CD4-positive, alpha-beta T cell treated with Interleukin-15 for 1 hour (primary cell): Measurements from ENCODE around the gene PRR36.
A peak's percentile ranks its signal among the peaks of the same experiment; 100 is the strongest.

Experiments used
- DNase-seq: peaks from one replicate; pipeline ENCODE4 v3.0.0-alpha.2; 2020

The PRR36 gene

GRCh38 chr19:7912697-7913564, 38.7 kb upstream of the PRR36 start:
- no peak for DNase-seq

GRCh38 chr19:7912144-7912696, 38.0 kb upstream of the PRR36 start:
- DNase-seq: no peak

- no peak for DNase-seq
These were observed 37.4 kb upstream of the PRR36 start for GRCh38 chr19:7911508-7912143.

GRCh38 chr19:7910321-7911161, 36.4 kb upstream of the PRR36 start:
- no peak for DNase-seq

- DNase-seq: no peak
These were observed 35.4 kb upstream of the PRR36 start for GRCh38 chr19:7909471-7910067.

GRCh38 chr19:7908742-7909461, 34.7 kb upstream of the PRR36 start:
- DNase-seq: no peak

GRCh38 chr19:7908078-7908699, 34.0 kb upstream of the PRR36 start:
- DNase-seq: no peak

- no peak for DNase-seq
These were observed 33.4 kb upstream of the PRR36 start for GRCh38 chr19:7907544-7907943.

GRCh38 chr19:7907122-7907521, 32.9 kb upstream of the PRR36 start:
- DNase-seq: no peak

GRCh38 chr19:7905859-7906258, 31.7 kb upstream of the PRR36 start:
- DNase-seq: no peak

- DNase-seq: no peak
These were observed 31.1 kb upstream of the PRR36 start for GRCh38 chr19:7905268-7905667.

GRCh38 chr19:7904074-7905020, 30.2 kb upstream of the PRR36 start:
- peak; percentile 93 for DNase-seq

GRCh38 chr19:7903244-7904073, 29.3 kb upstream of the PRR36 start, which contains the start of gene MAP2K7:
TSS of gene MAP2K7 (plus strand) at chr19:7903877. CDS start at chr19:7903945, 68 bp downstream.
- DNase-seq: peak; percentile 99

- DNase-seq: no peak
These were observed 28.6 kb upstream of the PRR36 start for GRCh38 chr19:7902796-7903243.

- no peak for DNase-seq
These were observed 27.1 kb upstream of the PRR36 start for GRCh38 chr19:7901337-7901736.

- no peak for DNase-seq
These were observed 26.7 kb upstream of the PRR36 start for GRCh38 chr19:7900931-7901330.

- DNase-seq: no peak
These were observed 26.2 kb upstream of the PRR36 start for GRCh38 chr19:7900401-7900870.

GRCh38 chr19:7899751-7900378, 25.7 kb upstream of the PRR36 start:
- DNase-seq: no peak

- DNase-seq: no peak
These were observed 24.8 kb upstream of the PRR36 start for GRCh38 chr19:7898967-7899366.
